Activated T-cell treated with anti-CD3 and anti-CD28 coated beads for 48 hours (primary cell): ENCODE measurements around the gene SULT2A1.
A peak's percentile ranks its signal among the peaks of the same experiment; 100 is the strongest.
"Not testable (repeated sequence)": the region's sequence is repeated elsewhere in the genome, so short reads cannot be mapped to it uniquely, and the experiment has no call there.

Experiments
- DNase-seq: peaks from one replicate; pipeline ENCODE4 v3.0.0-alpha.2; 2020; ENCODE audit warnings: low read depth

SULT2A1 gene

GRCh38 chr19:47886010-47886559 is at the start of gene SULT2A1:
SULT2A1 (minus strand) TSS chr19:47886315; CDS start chr19:47886257, 58 bp downstream.
- DNase-seq: no peak

- not testable (repeated sequence) for DNase-seq
Measured at GRCh38 chr19:47928581-47928980, 42.5 kb upstream of the SULT2A1 start.

GRCh38 chr19:47920107-47920506 is 34.0 kb upstream of the SULT2A1 start:
- DNase-seq: not testable (repeated sequence)

GRCh38 chr19:47910191-47910590 is 24.1 kb upstream of the SULT2A1 start:
- DNase-seq: not testable (repeated sequence)

GRCh38 chr19:47909350-47909749 is 23.2 kb upstream of the SULT2A1 start:
- peak; percentile 68 for DNase-seq

- DNase-seq: no peak
Measured at GRCh38 chr19:47901370-47901769, 15.3 kb upstream of the SULT2A1 start.

GRCh38 chr19:47899335-47899734 is 13.2 kb upstream of the SULT2A1 start:
- DNase-seq: no peak

- no peak for DNase-seq
Measured at GRCh38 chr19:47897861-47898260, 11.7 kb upstream of the SULT2A1 start.

- DNase-seq: no peak
Measured at GRCh38 chr19:47896773-47897172, 10.7 kb upstream of the SULT2A1 start.

- no peak for DNase-seq
Measured at GRCh38 chr19:47896019-47896418, 9.9 kb upstream of the SULT2A1 start.

GRCh38 chr19:47895165-47895782 is 9.2 kb upstream of the SULT2A1 start:
- no peak for DNase-seq

- DNase-seq: no peak
Measured at GRCh38 chr19:47891923-47892666, 6.0 kb upstream of the SULT2A1 start.

GRCh38 chr19:47891622-47891922 is 5.5 kb upstream of the SULT2A1 start:
- DNase-seq: no peak

- no peak for DNase-seq
Measured at GRCh38 chr19:47890865-47891621, 4.9 kb upstream of the SULT2A1 start.

GRCh38 chr19:47885067-47885463 is 1.1 kb downstream of the SULT2A1 start:
- DNase-seq: no peak

- no peak for DNase-seq
Measured at GRCh38 chr19:47882890-47883289, 3.2 kb downstream of the SULT2A1 start.

- DNase-seq: no peak
Measured at GRCh38 chr19:47881757-47882156, 4.4 kb downstream of the SULT2A1 start.

- not testable (repeated sequence) for DNase-seq
Measured at GRCh38 chr19:47879385-47879784, 6.7 kb downstream of the SULT2A1 start.

GRCh38 chr19:47878906-47879305 is 7.2 kb downstream of the SULT2A1 start:
- DNase-seq: no peak

- no peak for DNase-seq
Measured at GRCh38 chr19:47865166-47865565, 20.9 kb downstream of the SULT2A1 start.

GRCh38 chr19:47863514-47863936 is 22.6 kb downstream of the SULT2A1 start:
- peak; percentile 83 for DNase-seq

- no peak for DNase-seq
Measured at GRCh38 chr19:47861630-47862029, 24.5 kb downstream of the SULT2A1 start.
